ENCODE results near the gene YJEFN3. TPM values are rescaled to one million over a fixed set of nuclear protein-coding genes. Genes with fewer than 3 reads are reported as not detected.

Gene YJEFN3
- total and polyA plus RNA-seq, 4 donors: 0.77 to 4.7 (median 3.8) TPM

GRCh38 chr19:19533841-19534240 lies 5.1 kb downstream of the YJEFN3 start:
- Histone ChIP-seq H3K4me3 (no peak overlapping the region), H3K27me3 (ENCODE audit: control insufficient read depth in 3 of 3, insufficient read depth in 3 of 3, low read length in 2 of 3) (peaks cover 2 to 22% (median 11%) of the 10 kb centered on the region in 3 donors), H3K36me3 (ENCODE audit: control insufficient read depth in 4 of 4, insufficient read depth in 4 of 4, low read length in 4 of 4) (peaks cover 0 to 6% (median 1%) of the 10 kb centered on the region in 4 donors), H3K9me3 (ENCODE audit: control insufficient read depth in 4 of 4, insufficient read depth in 3 of 4, low read length in 3 of 4) (no peaks in the 10 kb centered on the region), H3K4me1 (ENCODE audit: control insufficient read depth in 5 of 5, insufficient read depth in 5 of 5, low read length in 5 of 5) (peaks cover 0 to 13% (median 3%) of the 10 kb centered on the region in 5 donors), H3K27ac (ENCODE audit: low read depth in 1 of 2, low read length in 1 of 2) (no peak overlapping the region), H3K9ac (ENCODE audit: insufficient read depth in 1 of 2, low read length in 2 of 2) (no peak overlapping the region)
- WGBS, 2 donors: 94 to 95% methylated on average over 6 of the region's 6 CpGs
- no peak for ATAC-seq (ENCODE audit: insufficient read depth, low FRiP score)
- TF ChIP-seq, protein P1, sequence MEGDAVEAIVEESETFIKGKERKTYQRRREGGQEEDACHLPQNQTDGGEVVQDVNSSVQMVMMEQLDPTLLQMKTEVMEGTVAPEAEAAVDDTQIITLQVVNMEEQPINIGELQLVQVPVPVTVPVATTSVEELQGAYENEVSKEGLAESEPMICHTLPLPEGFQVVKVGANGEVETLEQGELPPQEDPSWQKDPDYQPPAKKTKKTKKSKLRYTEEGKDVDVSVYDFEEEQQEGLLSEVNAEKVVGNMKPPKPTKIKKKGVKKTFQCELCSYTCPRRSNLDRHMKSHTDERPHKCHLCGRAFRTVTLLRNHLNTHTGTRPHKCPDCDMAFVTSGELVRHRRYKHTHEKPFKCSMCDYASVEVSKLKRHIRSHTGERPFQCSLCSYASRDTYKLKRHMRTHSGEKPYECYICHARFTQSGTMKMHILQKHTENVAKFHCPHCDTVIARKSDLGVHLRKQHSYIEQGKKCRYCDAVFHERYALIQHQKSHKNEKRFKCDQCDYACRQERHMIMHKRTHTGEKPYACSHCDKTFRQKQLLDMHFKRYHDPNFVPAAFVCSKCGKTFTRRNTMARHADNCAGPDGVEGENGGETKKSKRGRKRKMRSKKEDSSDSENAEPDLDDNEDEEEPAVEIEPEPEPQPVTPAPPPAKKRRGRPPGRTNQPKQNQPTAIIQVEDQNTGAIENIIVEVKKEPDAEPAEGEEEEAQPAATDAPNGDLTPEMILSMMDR (IDR thresholded peaks at IDR 0.05; ENCODE audit: control extremely low read depth, extremely low read depth): no peak
- no peak for DNase-seq

DNA sequence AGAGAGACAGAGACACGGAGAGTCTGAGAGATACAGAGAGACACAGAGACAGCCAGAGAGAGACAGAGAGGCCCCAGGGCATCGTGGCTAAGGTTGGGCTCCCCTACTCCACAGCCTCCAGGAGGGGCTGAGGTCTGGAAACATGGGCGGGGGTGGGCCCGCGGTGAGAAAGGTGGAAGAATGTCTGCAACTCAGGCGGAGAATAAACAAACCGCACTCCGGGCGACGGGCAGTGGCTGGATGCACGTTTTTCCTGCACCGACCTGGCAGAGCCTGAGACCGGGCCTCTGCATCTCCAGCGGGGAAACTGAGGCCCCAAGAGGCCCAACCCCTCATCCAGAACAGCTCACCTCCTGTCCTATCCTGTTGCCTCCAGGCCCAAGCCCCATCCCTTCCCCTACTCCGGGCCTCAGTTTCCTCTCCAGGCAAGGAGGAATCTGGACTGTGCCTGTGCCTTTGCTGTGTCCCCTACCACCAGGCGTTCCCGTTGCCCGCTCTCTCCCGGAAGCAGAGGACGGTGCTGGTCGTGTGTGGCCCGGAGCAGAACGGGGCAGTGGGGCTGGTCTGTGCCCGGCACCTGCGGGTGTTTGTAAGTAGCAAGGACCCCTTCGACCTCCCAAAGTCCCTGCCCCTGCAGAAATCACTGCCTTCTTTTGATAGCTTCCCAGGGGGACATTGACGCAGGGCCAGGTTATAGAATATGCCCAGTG lies 6.0 kb downstream of the YJEFN3 start:
- no peak for ATAC-seq (ENCODE audit: insufficient read depth, low FRiP score)
- DNase-seq: no peak
- Histone ChIP-seq H3K9me3 (ENCODE audit: control insufficient read depth in 4 of 4, insufficient read depth in 3 of 4, low read length in 3 of 4) (peaks cover 0 to under 1% (median 0%) of the 10 kb centered on the region in 4 donors), H3K27ac (ENCODE audit: low read depth in 1 of 2, low read length in 1 of 2) (no peak overlapping the region), H3K27me3 (ENCODE audit: control insufficient read depth in 3 of 3, insufficient read depth in 3 of 3, low read length in 2 of 3) (peaks cover 2 to 30% (median 17%) of the 10 kb centered on the region in 3 donors), H3K9ac (ENCODE audit: insufficient read depth in 1 of 2, low read length in 2 of 2) (no peak overlapping the region), H3K4me3 (no peak overlapping the region), H3K4me1 (ENCODE audit: control insufficient read depth in 5 of 5, insufficient read depth in 5 of 5, low read length in 5 of 5) (peaks cover 0 to 17% (median 3%) of the 10 kb centered on the region in 5 donors), H3K36me3 (ENCODE audit: control insufficient read depth in 4 of 4, insufficient read depth in 4 of 4, low read length in 4 of 4) (peaks cover 0 to 4% (median 0%) of the 10 kb centered on the region in 4 donors)
- WGBS, 2 donors: 75 to 79% methylated on average over 27 of the region's 27 CpGs
- TF ChIP-seq, protein P1 (IDR thresholded peaks at IDR 0.05; ENCODE audit: control extremely low read depth, extremely low read depth): no peak

GRCh38 chr19:19535311-19536191 lies 6.8 kb downstream of the YJEFN3 start:
- H3K36me3 ChIP-seq (ENCODE audit: control insufficient read depth in 4 of 4, insufficient read depth in 4 of 4, low read length in 4 of 4): peaks cover 0 to 1% (median 0%) of the 10 kb centered on the region in 4 donors
- DNase-seq (no peak), ATAC-seq (ENCODE audit: insufficient read depth, low FRiP score) (no peak)
- no peak overlapping the region for H3K4me3 ChIP-seq
- no peak overlapping the region for H3K27ac ChIP-seq (ENCODE audit: low read depth in 1 of 2, low read length in 1 of 2)
- H3K27me3 ChIP-seq (ENCODE audit: control insufficient read depth in 3 of 3, insufficient read depth in 3 of 3, low read length in 2 of 3): peaks cover 2 to 37% (median 21%) of the 10 kb centered on the region in 3 donors
- no peak overlapping the region for H3K9ac ChIP-seq (ENCODE audit: insufficient read depth in 1 of 2, low read length in 2 of 2)
- 91 to 96% methylated on average over 34 of the region's 34 CpGs for WGBS, 2 donors
- H3K9me3 ChIP-seq (ENCODE audit: control insufficient read depth in 4 of 4, insufficient read depth in 3 of 4, low read length in 3 of 4): peaks cover 0 to 7% (median 0%) of the 10 kb centered on the region in 4 donors
- TF ChIP-seq, protein P1 (IDR thresholded peaks at IDR 0.05; ENCODE audit: control extremely low read depth, extremely low read depth): no peak
- H3K4me1 ChIP-seq (ENCODE audit: control insufficient read depth in 5 of 5, insufficient read depth in 5 of 5, low read length in 5 of 5): peaks cover 0 to 23% (median 6%) of the 10 kb centered on the region in 5 donors
